ENCODE data around the gene KCNK3. TPM values are rescaled to one million over a fixed set of nuclear protein-coding genes. Genes with fewer than 3 reads are reported as not detected.

Gene KCNK3
- total RNA-seq, 2 donors from 2014 or later, result 13.1 to 24.4 TPM

DNA sequence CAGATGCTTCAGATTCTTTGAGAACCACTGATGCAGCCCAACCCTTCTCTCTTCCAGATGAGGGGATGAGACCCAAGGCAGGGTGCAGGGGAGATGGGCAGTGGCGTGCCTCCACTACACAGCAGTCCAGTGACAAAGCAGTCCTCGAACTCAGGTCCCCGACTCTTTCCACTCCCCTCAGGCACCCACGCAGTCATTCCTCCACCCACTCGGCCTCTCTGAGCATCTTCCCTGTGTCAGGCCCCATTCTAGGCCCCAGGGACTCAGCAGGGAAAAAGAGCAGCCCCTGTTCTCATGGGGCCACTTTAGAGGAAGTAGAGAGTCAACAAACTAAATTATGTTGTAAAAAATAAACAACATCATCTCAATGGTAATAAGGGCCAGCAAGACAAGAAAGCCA, 15.2 kb downstream of the KCNK3 start:
- intact Hi-C loops (cut with DNase I), result no loop called here
- DNase-seq (ENCODE audit: low spot score), result no peak

DNA sequence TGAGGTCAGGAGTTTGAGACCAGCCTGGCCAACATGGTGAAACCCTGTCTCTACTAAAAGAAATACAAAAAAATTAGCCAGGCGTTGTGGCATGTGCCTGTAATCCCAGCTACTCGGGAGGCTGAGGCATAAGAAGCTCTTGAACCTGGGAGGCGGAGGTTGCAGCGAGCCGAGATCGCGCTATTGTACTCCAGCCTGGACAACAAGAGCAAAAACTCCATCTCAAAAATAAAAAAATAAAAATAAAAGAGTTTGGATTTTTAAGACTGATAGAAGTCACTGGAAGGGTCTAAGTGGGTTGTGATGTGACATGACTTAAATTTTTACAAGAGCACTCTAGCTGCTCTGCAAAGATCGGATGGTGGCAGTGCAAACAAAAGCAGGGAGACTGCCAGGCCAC, 15.9 kb downstream of the KCNK3 start:
- DNase-seq (ENCODE audit: low spot score), result no peak
- intact Hi-C loops (cut with DNase I), result no loop called here

DNA sequence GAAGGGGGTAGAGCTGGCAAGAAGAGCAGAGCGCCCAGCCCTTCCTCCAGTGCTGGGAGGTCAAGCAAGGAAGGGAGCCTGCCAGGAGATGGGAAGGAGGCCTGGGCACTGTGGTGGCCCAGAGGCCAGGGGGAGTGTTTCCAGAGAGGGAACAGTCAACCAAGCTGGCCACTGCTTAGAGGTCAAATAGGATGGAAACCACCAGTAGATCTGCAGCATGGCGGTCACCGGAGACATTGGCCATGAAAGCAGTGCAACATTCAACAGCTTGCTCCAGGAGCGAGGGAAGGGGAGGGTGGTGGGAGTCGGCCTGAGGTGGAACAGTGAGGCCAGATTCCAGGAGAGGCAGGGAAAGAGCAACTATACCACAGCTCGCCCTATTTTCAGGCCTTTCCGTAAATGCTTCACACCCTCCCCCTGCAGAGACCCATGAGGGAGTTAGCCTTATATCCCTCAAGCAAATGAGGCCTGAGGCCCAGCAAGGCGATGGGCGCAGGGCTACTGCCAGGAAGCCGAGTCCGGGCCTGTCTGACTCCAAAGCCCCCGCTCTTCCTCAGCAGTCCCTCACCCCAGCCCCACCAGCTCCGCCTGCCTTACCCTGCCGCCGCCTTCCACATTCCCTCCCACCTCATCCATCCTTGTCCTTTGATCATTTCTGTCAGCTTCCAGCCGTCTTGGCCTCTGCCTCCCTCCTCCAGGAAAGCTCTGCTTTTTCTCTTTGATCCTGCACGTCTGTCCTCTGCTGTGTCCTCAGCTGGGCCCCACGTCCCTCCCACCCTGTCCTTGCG, 17.0 kb downstream of the KCNK3 start:
- DNase-seq (ENCODE audit: low spot score), result no peak
- intact Hi-C loops (cut with DNase I), result loop anchor here in 1 of 2 donors (10.0 kb wide), 1 partner anchor 1455 kb away; no protein-coding TSS in a partner anchor

DNA sequence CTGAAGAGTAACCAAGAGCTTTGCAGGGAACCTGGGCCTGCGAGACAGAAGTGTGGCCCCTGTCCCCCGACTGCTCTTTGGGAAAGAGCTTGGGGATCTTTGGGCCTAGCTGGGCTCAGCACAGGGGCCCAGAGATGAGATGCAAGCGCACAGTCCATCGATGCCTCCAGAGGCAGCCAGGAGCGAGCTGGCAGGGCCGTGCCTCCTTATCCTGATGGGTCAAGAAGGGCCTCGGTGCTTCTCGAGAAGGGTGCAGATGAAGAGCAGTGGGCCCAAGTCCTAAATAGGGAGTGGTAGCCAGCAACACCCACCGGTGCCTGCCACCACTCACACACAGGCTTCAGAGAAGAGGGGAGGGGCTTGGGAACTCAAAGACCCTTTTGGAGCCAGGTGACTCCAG, 17.6 kb downstream of the KCNK3 start:
- no peak for DNase-seq (ENCODE audit: low spot score)
- intact Hi-C loops (cut with DNase I), result loop anchor here in 1 of 2 donors (10.0 kb wide), 1 partner anchor 1455 kb away; no protein-coding TSS in a partner anchor

DNA sequence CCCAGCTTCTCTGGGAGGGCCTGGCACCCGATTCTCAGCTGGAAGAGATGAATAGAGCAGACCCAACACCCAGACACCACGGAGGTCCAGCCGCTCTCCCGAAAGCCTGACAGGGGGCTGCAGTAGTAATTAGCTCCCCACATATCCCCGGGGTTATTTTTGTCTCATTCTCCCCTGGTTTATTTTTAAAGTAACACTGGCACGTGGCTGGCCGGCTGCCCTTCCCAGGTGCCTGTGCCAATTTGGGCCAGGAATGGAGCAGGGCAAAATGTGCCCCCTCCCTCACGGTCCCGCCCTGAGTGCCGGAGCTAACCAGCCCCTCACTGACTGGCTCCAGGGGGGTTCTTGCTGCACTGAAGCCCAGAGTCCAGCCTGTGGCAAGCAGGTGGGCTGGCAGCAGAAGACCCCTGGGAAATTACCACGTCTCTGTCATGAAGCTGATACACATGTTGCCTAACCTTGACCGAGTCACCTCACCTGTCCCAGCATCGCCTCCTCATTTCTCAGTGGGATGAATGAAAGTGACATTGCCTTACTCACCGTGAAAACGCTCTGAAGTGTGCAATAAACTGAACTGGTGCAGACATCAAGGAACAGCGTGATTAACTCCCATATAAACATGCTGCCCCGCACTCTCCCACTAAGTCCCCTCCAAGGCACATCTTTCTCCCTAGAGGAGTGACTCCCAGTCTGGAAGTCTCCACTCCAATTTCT, 18.4 kb downstream of the KCNK3 start:
- intact Hi-C loops (cut with DNase I), result loop anchor here in 1 of 2 donors (10.0 kb wide), 1 partner anchor 1454 kb away; no protein-coding TSS in a partner anchor
- DNase-seq (ENCODE audit: low spot score), result no peak

DNA sequence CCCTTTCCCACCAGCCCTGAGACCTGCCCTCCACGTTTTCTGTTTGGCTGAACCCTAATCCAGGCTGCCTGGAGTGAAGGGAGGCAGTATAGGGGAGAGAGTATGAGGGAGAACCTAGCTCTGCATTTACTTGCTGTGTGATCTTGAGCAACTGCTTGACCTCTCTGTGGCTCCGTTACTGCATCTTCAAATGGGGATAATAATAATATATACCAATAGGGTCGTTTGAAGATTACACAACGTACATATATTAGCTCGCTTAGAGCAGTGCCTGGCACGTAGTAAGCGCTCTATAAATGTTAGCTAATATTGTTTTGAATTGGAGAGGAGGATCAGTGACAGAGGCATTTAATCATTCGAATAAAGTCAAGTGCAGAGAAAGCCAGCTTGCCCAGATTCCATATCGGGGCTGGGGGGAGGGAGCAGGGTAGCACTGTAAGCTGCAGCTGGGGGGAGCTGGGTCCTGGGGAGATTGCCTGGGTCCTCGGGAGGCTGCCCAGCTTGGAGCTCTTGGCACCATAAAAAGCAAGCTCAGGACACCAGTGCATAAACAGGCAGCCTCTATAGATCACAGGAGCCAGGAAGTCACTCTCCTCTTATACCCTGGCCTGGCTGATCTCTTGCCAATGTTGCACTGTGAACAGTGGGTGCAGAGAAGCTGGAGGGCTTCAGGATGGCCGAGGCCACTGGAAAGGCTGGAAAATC, 19.1 kb downstream of the KCNK3 start:
- intact Hi-C loops (cut with DNase I), result loop anchor here in 1 of 2 donors (10.0 kb wide), 1 partner anchor 1453 kb away; no protein-coding TSS in a partner anchor
- no peak for DNase-seq (ENCODE audit: low spot score)

DNA sequence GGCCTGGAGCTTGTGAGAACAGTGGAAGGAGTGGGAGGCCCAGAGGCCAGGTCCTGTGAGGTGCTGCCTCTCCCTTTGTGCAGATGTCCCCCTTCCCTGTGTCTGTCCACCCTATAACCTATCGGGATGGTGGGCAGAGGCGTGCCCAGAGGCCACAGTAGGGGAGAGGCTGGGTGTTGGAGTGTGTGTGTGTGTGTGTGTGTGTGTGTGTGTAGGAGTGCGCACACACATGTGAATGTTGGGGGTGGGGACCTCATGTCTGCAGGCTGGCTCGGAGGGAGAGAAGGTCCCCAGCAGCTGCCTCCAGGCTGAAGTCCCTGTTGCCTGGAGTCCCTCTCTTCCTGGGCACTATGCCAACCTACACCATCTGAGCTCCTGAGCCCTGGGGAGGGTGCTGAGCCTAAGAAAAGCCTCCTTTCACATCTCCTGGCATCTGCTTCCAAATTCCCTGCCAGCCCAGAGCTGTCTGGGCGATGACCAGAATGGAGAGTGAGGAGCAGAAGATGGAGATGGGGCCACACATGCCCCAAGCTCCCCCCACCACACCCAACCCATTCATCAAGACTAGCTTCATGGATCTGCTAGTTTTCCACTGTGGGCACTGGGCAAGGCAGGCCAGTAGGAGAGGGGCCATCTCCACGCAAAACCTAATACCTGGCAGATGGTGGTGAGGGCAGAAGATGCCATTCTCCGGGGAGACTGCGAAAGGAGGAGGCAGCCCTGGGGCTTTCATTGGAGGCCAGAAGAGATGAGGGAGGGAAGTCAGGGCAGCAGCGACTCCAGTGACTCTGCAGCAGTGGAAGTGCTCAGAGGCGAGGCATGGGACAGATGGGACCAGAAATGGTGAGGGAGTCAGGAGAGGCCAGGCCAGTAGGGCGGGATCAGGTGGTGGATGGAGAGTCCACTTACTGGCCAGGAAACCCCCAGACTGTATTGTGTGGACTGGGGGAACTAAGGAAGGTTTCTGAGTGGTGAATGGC, 20.3 kb downstream of the KCNK3 start:
- intact Hi-C loops (cut with DNase I), result loop anchor here in 1 of 2 donors (10.0 kb wide), 1 partner anchor 1452 kb away; no protein-coding TSS in a partner anchor
- no peak for DNase-seq (ENCODE audit: low spot score)

DNA sequence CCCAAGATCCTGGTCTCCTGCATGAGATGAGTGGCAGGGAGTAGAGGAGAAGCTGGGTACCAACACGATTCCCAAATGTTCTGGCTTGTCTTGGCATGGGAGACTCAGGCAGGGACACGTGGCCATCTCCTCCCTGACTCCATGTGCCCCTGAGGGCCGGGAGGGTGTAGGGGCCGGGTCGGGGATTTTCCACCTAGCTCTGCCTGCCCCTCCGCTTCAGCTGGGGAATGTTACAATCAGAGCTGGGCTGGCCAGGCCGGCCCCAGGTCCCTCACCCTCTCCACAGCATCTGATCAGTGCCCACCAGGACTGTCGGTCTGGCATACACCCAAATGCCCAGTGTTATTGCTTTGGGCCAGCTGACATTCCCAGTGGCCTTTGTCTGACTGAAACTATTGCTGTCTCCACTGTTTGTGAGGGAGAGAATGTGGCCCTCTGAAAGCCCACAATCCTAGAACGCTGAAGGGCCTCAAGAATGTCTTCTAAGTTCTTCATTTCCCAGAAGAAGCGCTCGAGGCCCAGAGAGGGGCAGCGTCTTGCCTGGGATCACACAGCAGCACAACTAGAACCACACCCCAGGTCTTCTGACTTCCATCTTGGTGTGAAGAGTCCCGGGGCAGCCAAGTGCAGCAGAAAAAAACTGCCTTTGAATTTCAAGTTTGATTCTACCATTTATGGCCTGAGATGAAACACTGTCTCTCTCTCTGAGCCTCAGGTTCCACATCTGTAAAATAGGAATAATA, 23.2 kb downstream of the KCNK3 start:
- intact Hi-C loops (cut with DNase I), result loop anchor here in 1 of 2 donors (10.0 kb wide), 1 partner anchor 1449 kb away; no protein-coding TSS in a partner anchor
- DNase-seq (ENCODE audit: low spot score), result no peak

DNA sequence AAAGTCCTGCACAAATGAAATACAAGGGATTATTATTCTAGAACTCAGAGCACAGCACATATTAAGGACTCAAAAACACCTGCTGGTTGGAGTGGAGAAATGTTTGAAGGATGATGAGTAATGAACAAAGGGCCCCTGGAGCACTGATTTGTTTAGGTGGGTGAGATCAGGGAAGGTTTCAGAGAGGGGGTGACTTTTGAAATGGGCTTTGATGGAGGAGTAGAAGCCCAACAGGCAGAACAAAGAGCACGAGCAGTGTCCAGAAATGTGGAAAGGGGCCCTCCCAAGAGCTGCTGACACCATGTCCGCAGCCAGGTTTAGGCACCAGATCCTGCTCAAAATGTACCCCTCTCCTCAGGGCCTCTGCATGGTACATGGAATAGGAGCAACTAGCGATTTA, 23.8 kb downstream of the KCNK3 start:
- no peak for DNase-seq (ENCODE audit: low spot score)
- intact Hi-C loops (cut with DNase I), result loop anchor here in 1 of 2 donors (10.0 kb wide), 1 partner anchor 1448 kb away; no protein-coding TSS in a partner anchor

DNA sequence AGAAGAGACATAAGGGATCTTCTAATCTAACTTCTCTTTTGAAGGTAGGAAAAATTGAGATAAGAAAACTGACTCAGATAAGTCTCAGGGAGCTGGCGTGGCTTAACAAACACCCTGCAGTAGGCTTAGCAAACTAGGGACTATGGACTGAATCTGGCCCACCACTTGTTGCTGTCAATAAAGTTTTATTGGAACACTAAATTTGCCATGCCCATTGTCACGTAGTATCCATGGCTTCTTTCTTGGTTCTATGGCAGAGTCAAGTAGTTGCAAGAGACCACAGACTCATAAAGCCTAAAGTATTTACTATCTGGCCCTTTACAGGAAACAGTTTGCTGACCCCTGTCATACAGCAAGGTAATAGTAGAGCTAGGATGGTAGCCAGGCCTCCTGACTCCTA, 24.2 kb downstream of the KCNK3 start:
- DNase-seq (ENCODE audit: low spot score), result no peak
- intact Hi-C loops (cut with DNase I), result loop anchor here in 1 of 2 donors (10.0 kb wide), 1 partner anchor 1448 kb away; no protein-coding TSS in a partner anchor

DNA sequence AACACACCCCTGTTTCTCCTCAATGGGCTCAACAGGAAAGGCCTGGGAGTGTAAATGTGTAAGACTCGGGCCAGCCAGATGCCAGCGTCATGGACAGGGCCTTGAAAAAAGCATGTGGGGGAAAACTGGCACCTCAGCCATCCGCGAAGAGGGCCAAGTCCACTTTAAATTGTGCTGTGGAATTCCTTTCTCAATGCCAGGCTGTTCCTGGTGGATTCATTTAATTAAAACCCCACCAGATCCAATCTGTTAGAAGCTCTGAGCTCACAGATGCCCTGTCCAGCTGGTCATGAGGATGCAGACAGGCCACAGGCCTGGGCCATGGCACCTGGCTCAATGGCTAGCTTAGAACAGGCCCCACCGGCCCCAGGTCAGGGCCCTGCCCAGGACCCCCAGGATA, 24.8 kb downstream of the KCNK3 start:
- intact Hi-C loops (cut with DNase I), result loop anchor here in 1 of 2 donors (10.0 kb wide), 1 partner anchor 1447 kb away; no protein-coding TSS in a partner anchor
- DNase-seq (ENCODE audit: low spot score), result no peak

DNA sequence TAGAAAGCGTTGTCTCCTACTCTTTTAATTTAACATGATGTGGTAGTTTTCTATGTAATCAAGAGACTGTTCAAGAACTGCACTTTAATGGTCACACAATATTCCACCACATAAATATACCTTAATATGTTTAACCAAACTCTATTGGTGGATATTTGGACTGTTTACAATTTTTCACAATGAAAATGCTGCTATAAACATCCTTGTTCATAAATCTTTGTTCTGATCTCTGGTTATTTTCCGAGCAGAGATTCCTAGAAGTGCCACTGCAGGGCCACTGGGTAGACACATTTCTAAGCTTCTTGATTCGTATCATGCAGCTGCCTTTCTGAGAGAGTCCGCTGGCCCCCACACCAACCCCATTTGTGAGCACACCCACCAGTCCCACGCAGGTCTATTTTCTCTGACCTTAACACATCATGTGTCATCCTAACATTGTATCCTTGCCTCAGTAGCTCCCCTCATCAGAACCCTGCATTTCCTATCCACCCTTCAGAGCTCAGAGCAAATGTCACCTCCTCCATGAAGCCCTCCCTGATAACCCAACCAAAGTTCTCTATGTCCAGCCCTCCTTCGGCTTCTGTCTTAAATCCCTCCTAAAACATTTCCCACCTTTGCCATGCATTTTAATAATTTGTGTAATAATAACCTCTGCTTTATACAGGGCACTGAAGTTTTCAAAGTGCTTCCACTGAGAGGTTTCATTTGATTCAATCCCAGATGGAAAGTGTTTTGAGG, 26.6 kb downstream of the KCNK3 start:
- no peak for DNase-seq (ENCODE audit: low spot score)
- intact Hi-C loops (cut with DNase I), result loop anchor here in 1 of 2 donors (10.0 kb wide), 1 partner anchor 1446 kb away; no protein-coding TSS in a partner anchor

DNA sequence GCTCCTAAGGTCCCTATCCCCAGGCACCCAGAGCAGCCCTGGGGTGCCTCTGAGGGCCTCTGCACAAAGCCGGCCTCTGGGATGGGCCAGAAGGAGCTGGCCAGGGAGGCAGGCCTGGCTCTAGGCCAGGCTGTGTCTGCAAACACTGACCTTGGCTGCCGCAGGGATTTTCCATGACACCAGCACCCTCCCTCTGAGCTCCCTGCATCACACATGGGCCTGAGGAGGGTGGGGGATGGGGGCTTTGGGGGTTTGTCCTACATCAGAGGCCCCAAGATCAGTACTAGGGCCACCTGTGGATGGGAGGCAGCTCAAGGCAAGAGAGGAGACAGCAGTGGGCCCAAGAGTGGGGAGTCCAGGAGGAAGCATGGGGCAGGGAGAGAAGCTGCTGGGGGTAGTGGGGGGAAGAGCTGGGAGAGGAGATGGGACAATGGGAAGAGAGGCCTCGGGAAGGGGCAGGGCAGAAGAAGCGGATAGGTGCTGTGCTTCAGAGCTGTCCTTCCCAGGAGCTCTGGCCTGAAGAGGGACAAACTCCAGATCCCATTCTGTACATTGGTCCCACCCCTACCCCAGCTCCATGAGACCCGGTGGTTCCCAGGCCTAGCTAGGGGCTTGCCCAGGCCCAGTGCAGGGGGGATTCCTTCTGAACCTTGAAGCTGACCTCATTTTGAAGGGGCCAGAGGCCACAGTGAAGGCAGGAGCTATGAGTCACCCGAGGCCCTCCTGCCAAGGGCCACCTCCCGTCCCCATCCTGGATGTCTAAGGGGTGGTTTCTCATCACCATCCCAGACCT, 28.0 kb downstream of the KCNK3 start:
- DNase-seq (ENCODE audit: low spot score), result peak; percentile 96
- intact Hi-C loops (cut with DNase I), result no loop called here

DNA sequence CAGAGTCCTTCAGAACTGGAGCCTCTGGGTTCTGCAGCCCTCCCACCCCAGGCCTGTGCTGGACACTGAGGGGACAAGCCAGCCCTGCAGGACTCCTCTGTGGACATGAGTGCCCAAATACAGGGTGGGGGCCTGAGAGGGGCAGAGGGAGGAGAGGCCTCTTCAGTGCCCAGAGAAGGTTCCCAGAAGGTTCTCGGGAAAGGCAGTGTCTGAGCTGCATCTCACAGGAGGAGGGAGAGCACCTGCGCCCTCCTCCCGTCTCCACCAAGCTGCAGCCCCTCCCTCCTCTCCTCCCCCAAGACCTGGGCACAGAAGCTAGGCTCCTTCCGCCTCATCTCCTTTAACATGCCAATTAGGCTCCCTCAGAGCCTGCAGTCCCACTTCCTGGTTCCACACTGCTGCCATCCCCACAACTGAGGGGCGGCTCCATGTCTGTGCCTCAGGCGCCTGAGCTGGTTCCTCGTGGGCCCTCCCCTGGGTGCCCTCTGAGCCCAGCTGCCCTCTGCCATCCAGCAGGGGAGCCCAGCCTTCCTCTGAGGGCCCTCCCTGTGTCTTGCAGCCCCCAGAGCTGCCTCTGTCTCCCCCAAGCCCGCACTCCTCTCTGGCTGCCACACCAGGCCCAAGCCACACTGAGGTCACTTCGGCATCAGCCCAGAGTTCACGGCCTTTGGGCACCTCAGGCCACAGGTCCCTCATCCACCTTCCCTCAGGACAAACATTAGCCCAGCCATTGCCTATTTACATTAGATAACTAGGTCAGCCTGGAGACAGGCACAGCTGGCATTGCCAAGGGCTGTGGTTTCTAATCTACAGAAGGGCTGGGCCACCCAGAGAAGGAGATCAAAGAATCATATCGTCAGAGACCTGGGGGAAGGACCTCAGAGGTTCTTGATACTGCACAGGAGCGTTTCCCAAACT, 28.9 kb downstream of the KCNK3 start:
- intact Hi-C loops (cut with DNase I), result no loop called here
- no peak for DNase-seq (ENCODE audit: low spot score)

DNA sequence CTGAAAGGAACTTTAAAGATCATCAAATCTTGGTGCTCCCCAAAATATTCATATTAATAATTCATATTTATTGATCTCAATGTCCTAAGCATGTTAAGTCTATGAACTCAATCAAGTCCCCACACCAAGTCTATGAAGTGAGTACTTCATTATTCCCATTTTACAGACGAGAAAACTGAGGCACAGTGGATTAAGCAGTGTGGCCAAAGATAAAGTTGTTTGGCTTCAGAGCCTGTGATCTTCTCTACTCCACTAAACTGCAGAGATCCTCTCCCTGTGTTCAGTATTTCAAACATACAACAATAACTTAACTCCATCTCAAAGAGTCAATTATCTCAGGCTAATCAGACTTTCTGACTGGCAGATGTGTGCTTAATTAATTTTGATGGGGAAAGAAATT, 29.8 kb downstream of the KCNK3 start:
- intact Hi-C loops (cut with DNase I), result no loop called here
- no peak for DNase-seq (ENCODE audit: low spot score)

Measured in posterior vena cava (tissue), 2 donors.